Loucy (cell line): Measurements from ENCODE around the gene SARNP.

Experiments used
- H2AFZ ChIP-seq: fragments of 200-600 bp; sonication (generic); 2 replicates; pipeline ENCODE4 v1.6.0; 2016; ENCODE audit warnings: antibody characterized with exemption, mild to moderate bottlenecking, low read length, moderate library complexity
- H3F3A ChIP-seq: fragments of 200-600 bp; 2 replicates; pipeline ENCODE4 v1.6.0; 2016; ENCODE audit warnings: antibody characterized with exemption, low read depth, mild to moderate bottlenecking
- H3K27me3 ChIP-seq: fragments of 200-600 bp; sonication (generic); 2 replicates; pipeline ENCODE4 v1.6.1; 2014; ENCODE audit warnings: low read length, mild to moderate bottlenecking; ENCODE audit not compliant: insufficient read depth, poor library complexity, severe bottlenecking
- H3K36me3 ChIP-seq: fragments of 200-600 bp; sonication (generic); 2 replicates; pipeline ENCODE4 v1.6.1; 2016; ENCODE audit warnings: low read length; ENCODE audit not compliant: insufficient read depth
- H3K4me1 ChIP-seq: fragments of 200-600 bp; sonication (generic); 2 replicates; pipeline ENCODE4 v1.5.1; 2014; ENCODE audit warnings: low read length, mild to moderate bottlenecking; ENCODE audit not compliant: insufficient read depth, poor library complexity, severe bottlenecking
- H3K4me2 ChIP-seq: fragments of 200-600 bp; sonication (generic); 2 replicates; pipeline ENCODE4 v1.6.0; 2014; ENCODE audit warnings: antibody characterized with exemption, low read length, low read depth, mild to moderate bottlenecking; ENCODE audit not compliant: poor library complexity, severe bottlenecking
- H3K4me3 ChIP-seq: fragments of 200-600 bp; sonication (generic); 2 replicates; pipeline ENCODE4 v1.5.1; 2014; ENCODE audit warnings: low read length, mild to moderate bottlenecking, mixed read lengths; ENCODE audit not compliant: poor library complexity, severe bottlenecking
- H3K79me2 ChIP-seq: fragments of 200-600 bp; sonication (generic); 2 replicates; pipeline ENCODE4 v1.6.1; 2014; ENCODE audit warnings: low read length; ENCODE audit not compliant: insufficient read depth
- H3K9ac ChIP-seq: fragments of 200-600 bp; sonication (generic); 2 replicates; pipeline ENCODE4 v1.6.0; 2014; ENCODE audit warnings: mild to moderate bottlenecking, low read depth, low read length, moderate library complexity; ENCODE audit not compliant: poor library complexity, severe bottlenecking
- H3K9me2 ChIP-seq: fragments of 200-600 bp; sonication (generic); replicated peaks from 2 replicates; pipeline ENCODE4 v1.6.1; 2016; ENCODE audit warnings: low read depth, low read length, mixed read lengths
- H3K9me3 ChIP-seq: fragments of 200-600 bp; sonication (generic); 2 replicates; pipeline ENCODE4 v1.6.1; 2014; ENCODE audit warnings: mild to moderate bottlenecking, antibody characterized with exemption, low read length, low read depth; ENCODE audit not compliant: insufficient read depth
- H4K20me1 ChIP-seq: fragments of 200-600 bp; sonication (generic); 2 replicates; pipeline ENCODE4 v1.6.0; 2014; ENCODE audit warnings: antibody characterized with exemption, low read length, mild to moderate bottlenecking; ENCODE audit not compliant: insufficient read depth, poor library complexity, severe bottlenecking
- EZH2phosphoT487 ChIP-seq: fragments of 200-600 bp; IDR thresholded peaks from 2 replicates; pipeline ENCODE4 v1.6.1; 2018; ENCODE audit warnings: antibody characterized with exemption, mild to moderate bottlenecking, moderate library complexity, borderline replicate concordance
- TF ChIP-seq, protein P1 (sequence below): fragments of 200-600 bp; sonication (generic); conservative IDR thresholded peaks from 2 replicates; pipeline ENCODE4 v1.5.1; 2014; ENCODE audit warnings: mild to moderate bottlenecking, antibody characterized with exemption, low read length

The SARNP gene

GRCh38 chr12:55831447-55831815 lies 13.9 kb upstream of the SARNP start:
- Histone ChIP-seq H3K4me1 (peaks cover 30% of the 10 kb centered on the region), H3K36me3 (no peaks in the 10 kb centered on the region), H2AFZ (no peak overlapping the region), H3K9ac (peak overlapping the region; percentile 92), H3F3A (no peaks in the 10 kb centered on the region), H3K4me2 (peak overlapping the region; percentile 88), H3K79me2 (peaks cover 49% of the 10 kb centered on the region), H3K4me3 (peak overlapping the region; percentile 95), H3K9me2 (no peaks in the 10 kb centered on the region), H3K27me3 (no peaks in the 10 kb centered on the region), H3K9me3 (no peaks in the 10 kb centered on the region), H4K20me1 (no peaks in the 10 kb centered on the region)
- TF ChIP-seq, protein P1, sequence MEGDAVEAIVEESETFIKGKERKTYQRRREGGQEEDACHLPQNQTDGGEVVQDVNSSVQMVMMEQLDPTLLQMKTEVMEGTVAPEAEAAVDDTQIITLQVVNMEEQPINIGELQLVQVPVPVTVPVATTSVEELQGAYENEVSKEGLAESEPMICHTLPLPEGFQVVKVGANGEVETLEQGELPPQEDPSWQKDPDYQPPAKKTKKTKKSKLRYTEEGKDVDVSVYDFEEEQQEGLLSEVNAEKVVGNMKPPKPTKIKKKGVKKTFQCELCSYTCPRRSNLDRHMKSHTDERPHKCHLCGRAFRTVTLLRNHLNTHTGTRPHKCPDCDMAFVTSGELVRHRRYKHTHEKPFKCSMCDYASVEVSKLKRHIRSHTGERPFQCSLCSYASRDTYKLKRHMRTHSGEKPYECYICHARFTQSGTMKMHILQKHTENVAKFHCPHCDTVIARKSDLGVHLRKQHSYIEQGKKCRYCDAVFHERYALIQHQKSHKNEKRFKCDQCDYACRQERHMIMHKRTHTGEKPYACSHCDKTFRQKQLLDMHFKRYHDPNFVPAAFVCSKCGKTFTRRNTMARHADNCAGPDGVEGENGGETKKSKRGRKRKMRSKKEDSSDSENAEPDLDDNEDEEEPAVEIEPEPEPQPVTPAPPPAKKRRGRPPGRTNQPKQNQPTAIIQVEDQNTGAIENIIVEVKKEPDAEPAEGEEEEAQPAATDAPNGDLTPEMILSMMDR: no peak
- no peak for TF ChIP-seq EZH2phosphoT487

DNA sequence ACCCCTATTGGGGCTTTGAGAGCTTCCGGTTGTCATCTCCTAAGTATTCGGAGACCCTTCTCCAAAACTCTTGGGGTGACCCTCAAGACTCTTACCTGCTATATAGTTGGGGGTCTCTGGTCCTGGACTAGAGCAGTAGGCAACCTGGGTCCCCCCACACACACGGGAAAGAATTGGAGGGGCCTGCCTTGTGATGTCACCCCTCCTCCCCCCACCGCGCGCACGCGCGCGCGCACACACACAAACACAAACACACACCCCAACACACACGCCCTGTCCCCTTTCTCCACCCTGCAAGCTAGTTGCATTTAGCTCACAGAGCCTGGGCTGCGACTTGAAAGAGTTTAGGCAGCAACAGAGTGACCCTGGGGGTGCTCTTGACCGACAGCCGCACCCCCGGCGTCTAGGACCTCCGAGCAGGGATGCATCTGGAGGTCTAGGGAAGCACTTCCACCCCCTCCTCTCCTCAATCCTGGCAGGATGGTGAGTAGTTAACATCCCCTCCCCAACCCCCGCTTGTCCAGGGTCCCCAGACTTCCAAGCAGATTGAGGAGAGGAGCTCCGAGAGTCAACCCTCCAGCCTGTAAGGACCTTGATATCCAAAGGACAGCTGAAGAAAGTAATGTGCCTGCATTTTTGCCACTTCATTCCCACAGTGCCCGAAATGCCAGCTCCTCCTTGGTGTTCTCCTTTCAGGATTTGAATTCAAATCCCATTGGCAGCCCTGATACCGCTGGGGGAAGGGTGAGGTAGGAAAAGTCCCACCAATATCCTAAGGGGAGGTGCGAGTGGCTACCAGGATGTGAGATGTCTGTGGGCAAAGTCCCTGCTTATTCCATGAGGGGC lies 13.3 kb upstream of the SARNP start:
- Histone ChIP-seq H3K4me1 (peaks cover 35% of the 10 kb centered on the region), H4K20me1 (no peaks in the 10 kb centered on the region), H3K79me2 (peaks cover 55% of the 10 kb centered on the region), H3K27me3 (no peaks in the 10 kb centered on the region), H3K36me3 (no peaks in the 10 kb centered on the region), H3K4me2 (peak overlapping the region; percentile 88), H3K9me2 (no peaks in the 10 kb centered on the region), H3K4me3 (peak overlapping the region; percentile 95), H2AFZ (peak overlapping the region; percentile 76), H3F3A (no peaks in the 10 kb centered on the region), H3K9ac (peak overlapping the region; percentile 92), H3K9me3 (no peaks in the 10 kb centered on the region)
- TF ChIP-seq EZH2phosphoT487: no peak
- TF ChIP-seq, protein P1: no peak

GRCh38 chr12:55829967-55830600 lies 12.6 kb upstream of the SARNP start:
- no peak for TF ChIP-seq EZH2phosphoT487
- TF ChIP-seq, protein P1: no peak
- H3K79me2 ChIP-seq: peaks cover 62% of the 10 kb centered on the region

More at GRCh38 chr12:55829967-55830600, 12.6 kb upstream of the SARNP start:
- H3K27me3 ChIP-seq: no peaks in the 10 kb centered on the region
- H4K20me1 ChIP-seq: no peaks in the 10 kb centered on the region
- H3K4me2 ChIP-seq: peak overlapping the region; percentile 88
- H3K36me3 ChIP-seq: no peaks in the 10 kb centered on the region
- peaks cover 36% of the 10 kb centered on the region for H3K4me1 ChIP-seq
- peak overlapping the region; percentile 76 for H2AFZ ChIP-seq
- H3K4me3 ChIP-seq: peak overlapping the region; percentile 95
- H3K9me3 ChIP-seq: no peaks in the 10 kb centered on the region
- H3K9ac ChIP-seq: peak overlapping the region; percentile 92
- H3F3A ChIP-seq: no peaks in the 10 kb centered on the region
- H3K9me2 ChIP-seq: no peaks in the 10 kb centered on the region
